Activated T-cell treated with anti-CD3 and anti-CD28 coated beads for 4 hours (primary cell): Measurements from ENCODE around the gene KDM2A.
"Not testable (repeated sequence)": the region's sequence is repeated elsewhere in the genome, so short reads cannot be mapped to it uniquely, and the experiment has no call there.

ENCODE experiments used
- DNase-seq: peaks from one replicate; pipeline ENCODE4 v3.0.0-alpha.2; 2020

The KDM2A gene

GRCh38 chr11:67174311-67174710 lies 55.2 kb downstream of the KDM2A start:
- no peak for DNase-seq

GRCh38 chr11:67177399-67178281 lies 58.6 kb downstream of the KDM2A start:
- no peak for DNase-seq

GRCh38 chr11:67178421-67178820 lies 59.4 kb downstream of the KDM2A start:
- no peak for DNase-seq

GRCh38 chr11:67178878-67179277 lies 59.8 kb downstream of the KDM2A start:
- DNase-seq: no peak

GRCh38 chr11:67179892-67180490 lies 60.9 kb downstream of the KDM2A start:
- DNase-seq: no peak

- DNase-seq: no peak
Observed at GRCh38 chr11:67194096-67194495, 75.0 kb downstream of the KDM2A start.

GRCh38 chr11:67195971-67196456 lies 77.0 kb downstream of the KDM2A start:
- DNase-seq: no peak

GRCh38 chr11:67197606-67198005 lies 78.5 kb downstream of the KDM2A start:
- DNase-seq: no peak

GRCh38 chr11:67198781-67199180 lies 79.7 kb downstream of the KDM2A start:
- not testable (repeated sequence) for DNase-seq

GRCh38 chr11:67199751-67200150 lies 80.7 kb downstream of the KDM2A start:
- DNase-seq: no peak

GRCh38 chr11:67202028-67202427 lies 83.0 kb downstream of the KDM2A start:
- no peak for DNase-seq

GRCh38 chr11:67204822-67205221 lies 85.8 kb downstream of the KDM2A start:
- no peak for DNase-seq

GRCh38 chr11:67209222-67209621 lies 90.2 kb downstream of the KDM2A start:
- not testable (repeated sequence) for DNase-seq

- DNase-seq: no peak
Observed at GRCh38 chr11:67211656-67212436, 92.8 kb downstream of the KDM2A start.

- no peak for DNase-seq
Observed at GRCh38 chr11:67213178-67213621, 94.1 kb downstream of the KDM2A start.

- DNase-seq: no peak
Observed at GRCh38 chr11:67227726-67228125, 108.7 kb downstream of the KDM2A start.

GRCh38 chr11:67230406-67230805 lies 111.3 kb downstream of the KDM2A start:
- no peak for DNase-seq

- DNase-seq: no peak
Observed at GRCh38 chr11:67230886-67231285, 111.8 kb downstream of the KDM2A start.

- no peak for DNase-seq
Observed at GRCh38 chr11:67233584-67234190, 114.6 kb downstream of the KDM2A start.

GRCh38 chr11:67234571-67234970 lies 115.5 kb downstream of the KDM2A start:
- not testable (repeated sequence) for DNase-seq

GRCh38 chr11:67237574-67237973 lies 118.5 kb downstream of the KDM2A start:
- DNase-seq: no peak

GRCh38 chr11:67238894-67239782 lies 120.1 kb downstream of the KDM2A start:
- no peak for DNase-seq
